Stimulated activated naive CD4-positive, alpha-beta T cell treated with Interleukin-2 at 50 U/mL for 16 hours (primary cell): ENCODE results near the gene C2orf68.
"Not testable (repeated sequence)": the region's sequence is repeated elsewhere in the genome, so short reads cannot be mapped to it uniquely, and the experiment has no call there.

Experiments used
- DNase-seq: peaks from one replicate; lab custom pipeline; 2025; lab: John Stamatoyannopoulos, UW

Gene C2orf68

GRCh38 chr2:85611705-85612587, at the start of gene C2orf68:
Gene C2orf68 (minus strand): TSS chr2:85612066. CDS start chr2:85611984, 82 bp downstream.
- DNase-seq: peak; percentile 87

- no peak for DNase-seq
Observed at GRCh38 chr2:85661139-85661858, 49.4 kb upstream of the C2orf68 start.

DNA sequence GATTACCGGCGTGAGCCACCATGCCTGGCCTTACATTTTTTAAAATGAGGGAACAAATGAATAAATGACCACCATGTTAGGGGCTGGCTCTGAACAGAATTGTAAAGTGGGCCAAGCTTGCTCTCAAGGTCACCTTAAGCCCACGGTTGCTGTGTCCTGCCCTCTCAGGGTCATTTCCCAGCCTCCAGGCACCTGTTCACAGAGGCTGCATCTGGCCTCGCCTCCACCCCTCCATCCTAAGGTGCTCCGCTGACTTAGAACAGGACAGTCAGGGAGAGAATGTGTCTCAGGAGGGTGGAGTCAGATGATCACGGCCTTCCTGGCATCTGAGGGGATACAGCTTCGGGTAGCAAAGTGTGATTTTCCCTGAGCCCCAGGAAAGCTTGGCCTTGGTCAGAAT, 48.9 kb upstream of the C2orf68 start:
- no peak for DNase-seq

- DNase-seq: not testable (repeated sequence)
Observed at GRCh38 chr2:85660301-85660700, 48.4 kb upstream of the C2orf68 start.

GRCh38 chr2:85659324-85659981, 47.6 kb upstream of the C2orf68 start:
- no peak for DNase-seq

- DNase-seq: not testable (repeated sequence)
Observed at GRCh38 chr2:85657399-85657798, 45.5 kb upstream of the C2orf68 start.

DNA sequence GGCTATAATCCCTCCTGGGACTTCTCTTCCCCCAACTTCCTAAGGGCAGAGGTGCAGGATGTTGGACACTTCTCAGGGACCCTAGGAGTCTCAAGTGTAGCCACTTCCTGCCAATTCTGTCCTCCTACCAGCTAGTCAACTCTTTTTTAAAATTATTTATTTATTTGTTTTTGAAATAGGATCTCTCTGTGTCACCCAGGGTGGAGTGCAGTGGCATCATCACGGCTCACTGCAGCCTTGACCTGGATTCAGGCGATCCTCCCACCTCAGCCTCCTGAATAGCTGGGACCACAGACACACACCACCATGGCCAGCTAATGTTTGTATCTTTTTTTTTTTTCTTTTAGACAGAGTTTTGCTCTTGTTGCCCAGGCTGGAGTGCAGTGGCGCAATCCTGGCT, 44.6 kb upstream of the C2orf68 start:
- no peak for DNase-seq

DNA sequence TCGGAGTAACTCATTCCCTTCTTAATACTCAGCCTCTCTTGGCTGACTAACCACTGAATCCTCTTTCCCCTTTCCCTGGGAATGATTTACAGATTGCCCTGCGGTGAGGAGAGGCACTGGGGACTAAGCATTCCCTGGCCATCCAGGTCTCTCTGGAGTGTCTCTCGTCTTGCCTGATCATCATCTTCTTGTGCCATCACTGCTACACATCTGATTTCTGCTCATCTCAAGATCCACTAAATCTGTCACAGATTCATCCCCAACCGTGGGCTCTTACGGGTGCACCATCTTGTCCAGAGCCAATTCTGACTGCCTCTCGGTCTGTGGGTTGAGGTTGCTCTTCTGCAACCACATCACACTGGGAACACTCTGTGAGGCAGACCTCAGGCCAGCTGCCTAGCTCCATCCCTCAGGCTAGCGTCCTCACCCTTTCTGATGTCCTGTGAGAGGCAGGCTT, 44.1 kb upstream of the C2orf68 start:
- DNase-seq: no peak

GRCh38 chr2:85653996-85654395, 42.1 kb upstream of the C2orf68 start:
- DNase-seq: no peak

GRCh38 chr2:85652056-85652455, 40.2 kb upstream of the C2orf68 start:
- DNase-seq: no peak

DNA sequence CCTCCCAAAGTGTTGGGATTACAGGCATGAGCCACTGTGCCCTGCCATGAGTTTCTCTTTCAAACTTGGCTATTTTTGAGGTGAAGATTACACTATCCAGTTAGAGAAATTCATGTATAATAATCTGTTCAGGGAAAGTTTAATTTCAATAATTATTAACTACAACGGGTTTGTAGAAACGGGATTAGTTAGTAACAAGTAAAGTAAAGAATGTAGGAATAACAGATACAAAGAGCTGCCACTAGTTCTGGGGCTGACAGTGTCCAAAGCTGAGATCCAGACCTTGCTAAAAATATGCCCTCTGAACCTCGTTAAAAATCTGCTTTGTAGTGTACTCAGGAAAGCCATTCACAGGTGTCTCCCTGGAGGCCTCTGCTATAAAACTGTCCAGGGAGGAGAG, 39.2 kb upstream of the C2orf68 start:
- no peak for DNase-seq

DNA sequence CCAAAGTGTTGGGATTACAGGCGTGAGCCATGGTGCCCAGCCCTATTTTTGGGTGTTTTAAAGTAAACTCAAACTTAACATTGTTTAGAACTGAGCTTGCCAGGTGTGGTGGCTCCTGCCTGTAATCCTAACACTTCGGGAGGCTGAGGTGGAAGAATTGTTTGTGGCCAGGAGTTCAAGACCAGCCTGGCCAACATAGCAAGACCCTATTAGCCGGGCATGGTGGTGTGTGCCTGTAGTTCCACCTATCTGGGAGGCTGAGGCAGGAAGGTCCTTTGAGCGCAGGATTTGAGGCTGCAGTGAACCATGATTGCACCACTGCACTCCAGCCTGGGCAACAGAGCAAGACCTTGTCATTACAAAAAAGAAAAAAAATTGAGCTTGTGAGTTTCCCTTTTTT, 38.6 kb upstream of the C2orf68 start:
- no peak for DNase-seq

DNA sequence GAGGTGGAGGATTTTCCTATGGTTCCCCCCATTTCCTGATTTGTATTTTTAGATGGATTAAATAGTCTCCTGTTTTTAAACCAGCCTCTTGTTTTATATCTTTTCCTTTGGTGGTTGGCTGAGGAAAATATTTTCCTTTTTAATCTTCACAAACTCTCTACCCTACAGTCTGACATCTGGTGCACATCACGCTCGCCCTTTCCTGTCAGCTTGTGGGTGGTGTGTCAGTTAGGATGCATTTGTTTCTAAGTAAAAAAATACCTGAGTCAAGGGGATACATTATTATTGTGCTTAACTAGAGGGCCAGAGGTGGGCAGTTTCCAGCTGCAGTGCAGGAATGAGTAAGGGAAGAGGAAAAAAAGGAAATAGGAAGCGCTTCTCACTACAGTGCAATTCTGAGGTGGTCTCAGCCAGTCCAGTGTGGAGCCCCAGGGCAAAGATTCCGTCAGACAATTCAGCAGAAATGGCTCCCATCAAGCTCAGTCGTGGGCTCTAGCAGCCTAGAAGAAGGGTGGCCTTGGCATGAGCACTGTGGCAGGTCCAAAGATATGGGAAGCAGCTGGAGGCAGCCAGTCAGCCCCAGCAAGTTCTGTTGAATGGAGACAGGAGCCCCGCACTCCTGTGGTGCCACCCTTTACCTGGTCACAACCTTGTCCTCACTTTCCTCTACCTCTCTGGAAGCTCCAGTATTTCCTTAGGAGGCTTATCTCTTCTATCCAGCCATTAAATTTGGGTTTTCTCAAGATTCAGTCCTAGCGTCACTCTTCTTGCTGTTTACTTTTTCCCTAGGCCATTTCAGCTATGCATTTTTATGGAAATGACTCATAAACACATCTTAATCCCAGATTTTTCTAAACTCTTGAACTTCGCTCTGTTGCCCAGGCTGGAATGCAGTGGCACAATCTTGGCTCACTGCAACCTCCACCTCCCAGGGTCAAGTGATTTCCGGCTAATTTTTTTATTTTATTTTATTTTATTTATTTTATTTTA, 37.6 kb upstream of the C2orf68 start:
- no peak for DNase-seq

DNA sequence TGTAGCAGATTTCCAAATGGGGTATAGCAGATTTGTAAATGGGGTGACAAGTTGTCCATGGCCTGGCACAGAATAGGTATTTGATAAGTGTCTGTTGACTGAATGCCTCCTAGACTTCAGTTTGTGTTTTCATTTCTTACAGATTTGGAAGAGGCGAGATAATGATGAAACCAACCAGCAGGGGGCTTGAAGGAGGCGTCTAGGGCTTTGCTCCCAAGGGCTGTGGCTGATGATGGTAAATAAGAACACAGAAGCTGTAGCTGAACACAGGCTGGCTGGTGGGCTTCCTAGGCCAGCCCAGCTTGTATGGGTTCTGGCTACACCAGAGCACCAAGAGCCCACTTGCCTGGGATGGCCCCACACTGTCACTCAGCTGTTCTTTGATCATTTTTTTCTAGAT, 36.8 kb upstream of the C2orf68 start:
- DNase-seq: no peak

- DNase-seq: no peak
Observed at GRCh38 chr2:85647823-85648526, 36.1 kb upstream of the C2orf68 start.

GRCh38 chr2:85646166-85646565, 34.3 kb upstream of the C2orf68 start:
- no peak for DNase-seq

DNA sequence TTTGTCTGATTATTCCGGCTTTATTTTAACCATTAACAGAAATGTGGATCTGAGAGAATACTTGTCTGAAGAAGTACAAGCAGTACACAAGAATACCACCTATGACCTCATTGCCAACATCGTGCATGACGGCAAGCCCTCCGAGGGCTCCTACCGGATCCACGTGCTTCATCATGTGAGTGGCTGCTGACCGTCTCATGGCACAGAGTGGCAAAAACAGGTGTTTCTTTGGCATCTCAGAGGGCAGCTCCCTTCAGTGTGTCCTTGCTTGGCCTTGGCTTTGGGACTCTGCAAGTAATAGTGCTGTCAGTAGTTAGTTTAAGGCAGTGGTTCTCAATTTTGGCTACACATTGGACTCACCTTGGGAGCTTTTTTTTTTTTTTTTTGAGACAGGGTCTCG, 33.0 kb upstream of the C2orf68 start:
- DNase-seq: no peak

DNA sequence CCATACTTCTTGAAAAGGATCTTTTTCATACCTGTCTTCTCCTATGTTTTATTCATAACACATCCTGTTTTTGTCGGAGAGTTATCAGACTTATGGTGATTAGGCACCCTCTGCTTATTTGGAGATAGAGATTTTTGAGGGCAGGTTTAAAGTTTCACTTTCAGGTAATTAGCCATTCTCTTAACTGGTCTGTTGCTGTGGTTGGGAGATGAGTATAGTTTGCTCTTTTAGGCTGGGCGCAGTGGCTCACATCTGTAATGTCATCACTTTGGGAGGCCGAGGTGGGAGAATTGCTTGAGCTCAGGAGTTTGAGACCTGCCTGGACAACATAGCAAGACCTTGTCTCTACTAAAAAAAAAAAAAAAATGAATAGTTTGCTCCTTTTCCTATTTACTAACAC, 30.9 kb upstream of the C2orf68 start:
- peak; percentile 2 for DNase-seq

DNA sequence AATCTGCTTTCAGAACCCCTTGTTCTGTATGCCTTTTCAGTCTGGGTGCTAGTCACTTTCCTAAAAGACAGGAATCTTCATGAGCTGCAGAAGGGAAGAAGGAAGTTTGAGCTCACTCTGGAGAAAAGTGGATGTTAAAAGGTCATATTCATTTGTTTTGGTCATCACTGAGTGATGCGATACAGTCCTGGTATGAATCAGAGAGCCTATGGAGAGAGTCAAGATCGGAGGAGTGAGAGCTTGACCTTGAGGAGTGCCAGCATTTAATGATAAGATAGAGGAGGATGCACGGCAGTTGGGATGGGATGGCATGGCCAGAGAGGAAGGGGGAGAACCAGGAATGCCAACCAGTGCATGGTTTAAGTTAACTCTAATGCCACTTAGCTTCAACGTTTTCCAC, 23.8 kb upstream of the C2orf68 start:
- DNase-seq: no peak

- DNase-seq: no peak
Observed at GRCh38 chr2:85635011-85635410, 23.1 kb upstream of the C2orf68 start.

GRCh38 chr2:85631316-85631715, 19.4 kb upstream of the C2orf68 start:
- DNase-seq: no peak
